DND-41 (cell line): ENCODE results near the gene SRSF12.
A peak's percentile ranks its signal among the peaks of the same experiment; 100 is the strongest.

Experiments
- ATAC-seq: fragments of 200-7000 bp; cut with Tn5 transposase; 3 replicates; pipeline ENCODE4 v1.9.1; 2021; ENCODE audit warnings: low read depth; ENCODE audit not compliant: insufficient read depth
- DNase-seq: peaks from one replicate; pipeline ENCODE4 v3.0.0-alpha.2; 2020
- H2AFZ ChIP-seq: 2 replicates; pipeline ENCODE4 v1.6.0; 2012; ENCODE audit warnings: low read depth, low read length
- H3K27ac ChIP-seq: 2 replicates; pipeline ENCODE4 v1.5.1; 2012; ENCODE audit warnings: low read length, inconsistent platforms
- H3K27me3 ChIP-seq: fragments of 200-600 bp; sonication (generic); 2 replicates; pipeline ENCODE4 v1.6.0; 2012; ENCODE audit warnings: low read length, mild to moderate bottlenecking, inconsistent platforms; ENCODE audit not compliant: insufficient read depth, poor library complexity
- H3K36me3 ChIP-seq: 2 replicates; pipeline ENCODE4 v1.5.1; 2012; ENCODE audit warnings: low read length, inconsistent platforms; ENCODE audit not compliant: insufficient read depth
- H3K4me1 ChIP-seq: 2 replicates; pipeline ENCODE4 v1.5.1; 2012; ENCODE audit warnings: mild to moderate bottlenecking, low read length; ENCODE audit not compliant: insufficient read depth
- H3K4me2 ChIP-seq: 2 replicates; pipeline ENCODE4 v1.6.0; 2012; ENCODE audit warnings: mild to moderate bottlenecking, moderate library complexity, low read length, inconsistent platforms; ENCODE audit not compliant: insufficient read depth
- H3K4me3 ChIP-seq, 2 experiments: fragments of 200-600 bp in 1 of 2; shearing (Covaris generic) in 1 of 2; 2 replicates each; pipeline ENCODE4 v1.5.1; 2012 to 2016; ENCODE audit warnings: inconsistent platforms in 2 of 2, low read length in 2 of 2, mild to moderate bottlenecking in 2 of 2, low read depth in 1 of 2, moderate library complexity in 1 of 2
- H3K79me2 ChIP-seq: 2 replicates; pipeline ENCODE4 v1.6.0; 2012; ENCODE audit warnings: low read length, inconsistent platforms; ENCODE audit not compliant: insufficient read depth
- H3K9ac ChIP-seq: 2 replicates; pipeline ENCODE4 v1.6.0; 2012; ENCODE audit warnings: low read depth, mild to moderate bottlenecking, inconsistent platforms, low read length, moderate library complexity
- H3K9me3 ChIP-seq: 2 replicates; pipeline ENCODE4 v1.5.1; 2012; ENCODE audit warnings: low read length, moderate library complexity, mild to moderate bottlenecking, inconsistent platforms; ENCODE audit not compliant: insufficient read depth, severe bottlenecking
- H4K20me1 ChIP-seq: 2 replicates; pipeline ENCODE4 v1.6.0; 2012; ENCODE audit warnings: low read length; ENCODE audit not compliant: insufficient read depth
- EZH2 ChIP-seq: IDR thresholded peaks from 3 replicates; pipeline ENCODE4 v1.6.1; 2012; ENCODE audit warnings: borderline replicate concordance, low read depth, mild to moderate bottlenecking, moderate library complexity, low read length, inconsistent platforms; ENCODE audit not compliant: severe bottlenecking
- TF ChIP-seq, protein P1 (sequence below): IDR thresholded peaks from 2 replicates; pipeline ENCODE4 v1.5.1; 2012; ENCODE audit warnings: borderline replicate concordance, low read length, moderate library complexity, mild to moderate bottlenecking; ENCODE audit not compliant: poor library complexity, severe bottlenecking; ENCODE audit errors: extremely low read depth

The SRSF12 gene

DNA sequence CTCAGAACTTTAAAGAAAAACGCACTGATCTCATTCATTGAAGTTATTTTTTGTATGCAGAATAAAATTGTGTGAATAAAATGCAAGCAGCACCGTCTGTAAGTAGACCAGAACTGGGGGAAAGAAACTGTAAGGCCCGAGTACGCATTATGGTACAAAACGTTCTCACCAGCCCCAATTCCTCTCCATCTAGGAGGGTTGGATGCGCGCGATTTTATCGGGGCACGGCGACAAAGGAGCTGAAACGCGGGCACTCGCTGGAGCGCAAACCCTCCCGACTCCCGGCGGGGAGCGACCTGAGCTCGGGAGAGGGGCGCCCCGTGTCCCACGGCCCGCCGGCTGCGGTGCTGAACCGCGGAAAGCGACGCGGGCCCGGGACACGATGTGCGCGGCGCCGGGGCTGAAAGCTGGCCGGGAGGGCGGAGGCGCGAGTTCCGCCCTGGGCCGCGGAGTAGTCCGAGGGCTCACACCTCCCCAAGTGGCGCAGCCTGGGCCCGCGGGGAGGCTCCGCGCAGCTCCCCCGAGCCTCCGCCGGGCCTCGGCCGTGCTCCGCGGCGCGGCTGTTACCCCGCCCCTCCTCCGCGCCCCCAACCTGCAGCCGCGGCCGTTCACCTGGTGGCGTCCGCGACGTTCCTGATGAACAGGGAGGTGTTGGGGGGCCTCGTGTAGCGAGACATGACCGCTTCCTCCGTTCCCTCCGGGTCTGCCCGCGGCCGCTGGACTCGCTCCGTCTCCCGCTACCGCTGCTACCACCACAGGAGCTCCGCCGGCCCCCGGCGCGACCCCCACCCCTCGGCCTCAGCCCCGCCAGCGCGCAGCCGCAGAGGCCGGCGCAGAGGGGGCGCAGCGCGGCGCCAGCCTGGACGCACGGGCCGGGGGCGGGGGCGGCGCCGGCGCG, at the start of gene SRSF12:
SRSF12 (minus strand) TSS at position 861 of the 898 bp plus-strand sequence; CDS start at position 677, 184 bp downstream.
- DNase-seq (no peak), ATAC-seq (no peak)
- Histone ChIP-seq H3K4me3 (no peak within 1 kb of the TSS), H3K9ac (no peak within 1 kb of the TSS), H3K9me3 (no peaks in the 10 kb centered on the region), H4K20me1 (no peaks in the 10 kb centered on the region), H3K27ac (no peak within 1 kb of the TSS), H3K4me1 (no peaks in the 10 kb centered on the region), H3K36me3 (no peaks in the 10 kb centered on the region), H3K4me2 (no peak within 1 kb of the TSS), H3K27me3 (no peaks in the 10 kb centered on the region), H3K79me2 (no peaks in the 10 kb centered on the region), H2AFZ (no peak within 1 kb of the TSS)
- TF ChIP-seq EZH2, result no peak
- TF ChIP-seq, protein P1, sequence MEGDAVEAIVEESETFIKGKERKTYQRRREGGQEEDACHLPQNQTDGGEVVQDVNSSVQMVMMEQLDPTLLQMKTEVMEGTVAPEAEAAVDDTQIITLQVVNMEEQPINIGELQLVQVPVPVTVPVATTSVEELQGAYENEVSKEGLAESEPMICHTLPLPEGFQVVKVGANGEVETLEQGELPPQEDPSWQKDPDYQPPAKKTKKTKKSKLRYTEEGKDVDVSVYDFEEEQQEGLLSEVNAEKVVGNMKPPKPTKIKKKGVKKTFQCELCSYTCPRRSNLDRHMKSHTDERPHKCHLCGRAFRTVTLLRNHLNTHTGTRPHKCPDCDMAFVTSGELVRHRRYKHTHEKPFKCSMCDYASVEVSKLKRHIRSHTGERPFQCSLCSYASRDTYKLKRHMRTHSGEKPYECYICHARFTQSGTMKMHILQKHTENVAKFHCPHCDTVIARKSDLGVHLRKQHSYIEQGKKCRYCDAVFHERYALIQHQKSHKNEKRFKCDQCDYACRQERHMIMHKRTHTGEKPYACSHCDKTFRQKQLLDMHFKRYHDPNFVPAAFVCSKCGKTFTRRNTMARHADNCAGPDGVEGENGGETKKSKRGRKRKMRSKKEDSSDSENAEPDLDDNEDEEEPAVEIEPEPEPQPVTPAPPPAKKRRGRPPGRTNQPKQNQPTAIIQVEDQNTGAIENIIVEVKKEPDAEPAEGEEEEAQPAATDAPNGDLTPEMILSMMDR, result no peak

DNA sequence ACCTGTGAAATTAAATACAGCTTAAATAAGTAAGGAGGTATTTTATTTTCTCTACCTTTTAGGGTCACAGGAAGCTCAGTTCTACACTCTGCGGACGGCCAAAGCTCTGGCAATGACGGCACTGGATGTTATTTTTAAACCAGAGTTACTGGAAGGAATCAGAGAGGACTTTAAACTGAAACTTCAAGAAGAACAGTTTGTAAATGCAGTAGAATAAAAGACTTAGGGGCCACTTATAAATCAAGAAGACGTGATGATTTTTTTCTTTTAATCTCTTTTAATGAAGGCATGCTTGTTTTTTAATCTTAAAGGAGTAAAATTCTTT, 44.1 kb upstream of the SRSF12 start:
- H4K20me1 ChIP-seq, result no peaks in the 10 kb centered on the region; the same call in 1 of the 2 replicates
- H2AFZ ChIP-seq, result no peak overlapping the region
- H3K4me2 ChIP-seq, result no peak overlapping the region
- H3K27ac ChIP-seq, result no peak overlapping the region
- TF ChIP-seq, protein P1, result no peak
- TF ChIP-seq EZH2, result no peak
- no peaks in the 10 kb centered on the region for H3K4me1 ChIP-seq
- H3K36me3 ChIP-seq, result peaks cover 64% of the 10 kb centered on the region
- no peaks in the 10 kb centered on the region for H3K27me3 ChIP-seq
- no peaks in the 10 kb centered on the region for H3K79me2 ChIP-seq
- DNase-seq (no peak), ATAC-seq (no peak)
- H3K9me3 ChIP-seq, result no peaks in the 10 kb centered on the region
- no peak overlapping the region for H3K4me3 ChIP-seq
- no peak overlapping the region for H3K9ac ChIP-seq

DNA sequence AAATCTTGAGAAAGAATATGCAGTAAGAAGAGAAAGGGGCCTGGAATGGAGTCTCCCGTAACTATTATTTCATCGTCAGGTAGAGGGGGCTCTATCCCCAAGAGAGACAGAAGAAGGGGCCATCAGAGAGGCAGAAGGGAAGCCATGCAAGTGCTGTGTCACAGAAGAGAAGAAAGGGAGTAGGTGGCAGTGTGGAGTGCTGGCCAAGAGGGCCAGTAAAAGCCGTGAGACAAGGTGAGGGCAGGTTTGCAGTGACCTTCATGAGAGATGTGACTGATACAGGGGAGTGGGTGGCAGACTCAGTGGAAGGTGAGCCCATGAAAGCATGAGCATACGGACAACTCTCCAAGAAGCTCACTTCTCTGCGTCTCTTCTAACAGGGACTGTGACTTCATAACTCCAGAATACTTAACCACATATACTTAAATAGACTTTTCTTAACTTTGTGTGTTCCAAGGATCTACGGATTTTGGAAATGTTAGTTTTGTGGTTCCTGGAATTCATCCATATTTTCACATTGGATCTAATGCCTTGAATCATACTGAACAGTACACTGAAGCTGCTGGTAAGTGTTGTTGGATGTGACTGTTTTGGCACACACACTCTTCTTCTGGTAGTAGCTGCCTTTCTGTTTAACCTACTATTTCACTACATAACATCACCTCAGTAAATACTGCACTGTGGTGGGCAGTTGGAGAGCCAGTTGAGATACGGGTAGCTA, 43.6 kb upstream of the SRSF12 start:
- no peak for DNase-seq

More for the DNA sequence above, 43.6 kb upstream of the SRSF12 start:
- H3K27ac ChIP-seq, result no peak overlapping the region
- no peak overlapping the region for H2AFZ ChIP-seq
- H3K4me3 ChIP-seq, result no peak overlapping the region
- H3K4me1 ChIP-seq, result no peaks in the 10 kb centered on the region
- H3K4me2 ChIP-seq, result no peak overlapping the region
- peak; percentile 37; the same call in 1 of the 3 replicates for ATAC-seq
- no peaks in the 10 kb centered on the region for H3K27me3 ChIP-seq
- peaks cover 67% of the 10 kb centered on the region for H3K36me3 ChIP-seq
- H3K9me3 ChIP-seq, result no peaks in the 10 kb centered on the region
- H4K20me1 ChIP-seq, result peaks cover under 1% of the 10 kb centered on the region; the same call in 1 of the 2 replicates
- H3K79me2 ChIP-seq, result no peaks in the 10 kb centered on the region
- H3K9ac ChIP-seq, result no peak overlapping the region
- TF ChIP-seq, protein P1, result peak; percentile 19
- TF ChIP-seq EZH2, result no peak
